ENCODE measurements around the gene RAB43. TPM values are rescaled to one million over a fixed set of nuclear protein-coding genes. Genes with fewer than 3 reads are reported as not detected.

The RAB43 gene
- total RNA-seq, 2 experiments from 2014 or later: 47.5 to 48.1 TPM

GRCh38 chr3:129121016-129121791 lies 400 bp downstream of the RAB43 start:
- Histone ChIP-seq H3K27ac (ENCODE audit: low read depth in 1 of 2, low read length in 2 of 2) (peak overlapping the region; percentile 82 to 90), H3K9me3 (ENCODE audit: control insufficient read depth in 1 of 2, insufficient read depth in 1 of 2, low read length in 2 of 2) (no peaks in the 10 kb centered on the region), H3K4me3 (ENCODE audit: low read length) (peak overlapping the region; percentile 93), H3K4me1 (ENCODE audit: insufficient read depth, low read length) (peaks cover 60% of the 10 kb centered on the region), H3K36me3 (ENCODE audit: insufficient read depth, low read length) (peaks cover 17% of the 10 kb centered on the region), H3K27me3 (ENCODE audit: control insufficient read depth in 1 of 2, insufficient read depth in 2 of 2, low read length in 2 of 2) (no peaks in the 10 kb centered on the region)
- DNase-seq (peak in 9 of 14 experiments; percentile 29 to 71 (median 48)), ATAC-seq (ENCODE audit: poor library complexity) (peak; percentile 9)
- Mint-ChIP-seq H3K27ac (peak overlapping the region; percentile 89), H3K36me3 (ENCODE audit: low read depth) (peaks cover 43% of the 10 kb centered on the region), H3K4me3 (peak overlapping the region; percentile 95), H3K27me3 (no peaks in the 10 kb centered on the region), H3K4me1 (ENCODE audit: low read depth) (peaks cover 45% of the 10 kb centered on the region), H3K9me3 (no peaks in the 10 kb centered on the region)
- intact Hi-C loops (cut with DNase I, micrococcal nuclease): loop anchor here (1.0 to 5.0 kb wide), 3 partner anchors 40 to 126 kb away; partner anchors contain the start of genes COPG1 (in 1 of the 2) and ISY1 (in 1 of the 2)
- POLR2A ChIA-PET: interaction anchor here (0.6 to 10.6 kb wide), 41 partner anchors 8 to 991 kb away, joined by 3 to 120 read pairs (median 6); partner anchors contain the start of genes ACAD9, CFAP92, CNBP and COPG1
- TF ChIP-seq CTCF (IDR thresholded peaks at IDR 0.05): no peak
- CTCF ChIA-PET: interaction anchor here (0.8 to 4.9 kb wide), 9 partner anchors 15 to 151 kb away, joined by 3 to 33 read pairs (median 4); no protein-coding TSS in a partner anchor

GRCh38 chr3:129120254-129121004 lies 1.2 kb downstream of the RAB43 start:
- peaks cover 49% of the 10 kb centered on the region for H3K36me3 Mint-ChIP-seq (ENCODE audit: low read depth)
- intact Hi-C loops (cut with DNase I, micrococcal nuclease): loop anchor here (1.0 to 5.0 kb wide), 5 partner anchors 10 to 127 kb away; partner anchors contain the start of genes COPG1 (in 1 of the 2) and ISY1 (in 1 of the 2)
- peaks cover 17% of the 10 kb centered on the region for H3K36me3 ChIP-seq (ENCODE audit: insufficient read depth, low read length)
- H3K9me3 ChIP-seq (ENCODE audit: control insufficient read depth in 1 of 2, insufficient read depth in 1 of 2, low read length in 2 of 2): no peaks in the 10 kb centered on the region
- peak; percentile 61 for ATAC-seq (ENCODE audit: poor library complexity)
- peak; percentile 78 to 98 (median 87) for DNase-seq
- H3K4me1 ChIP-seq (ENCODE audit: insufficient read depth, low read length): peaks cover 68% of the 10 kb centered on the region
- peak overlapping the region; percentile 95 for H3K4me3 Mint-ChIP-seq
- ChIA-PET CTCF (interaction anchor here (0.5 to 4.9 kb wide), 9 partner anchors 14 to 440 kb away, joined by 3 to 33 read pairs (median 4); no protein-coding TSS in a partner anchor), POLR2A (interaction anchor here (0.6 to 10.6 kb wide), 39 partner anchors 7 to 440 kb away, joined by 3 to 120 read pairs (median 5); partner anchors contain the start of genes ACAD9, CFAP92, CNBP and COPG1)
- H3K4me3 ChIP-seq (ENCODE audit: low read length): peak overlapping the region; percentile 93
- H3K27ac Mint-ChIP-seq: peak overlapping the region; percentile 89
- H3K27me3 Mint-ChIP-seq: no peaks in the 10 kb centered on the region
- H3K27ac ChIP-seq (ENCODE audit: low read depth in 1 of 2, low read length in 2 of 2): peak overlapping the region; percentile 82 to 90
- no peaks in the 10 kb centered on the region for H3K27me3 ChIP-seq (ENCODE audit: control insufficient read depth in 1 of 2, insufficient read depth in 2 of 2, low read length in 2 of 2)
- peak; percentile 36 for TF ChIP-seq CTCF (IDR thresholded peaks at IDR 0.05)
- no peaks in the 10 kb centered on the region for H3K9me3 Mint-ChIP-seq
- peaks cover 51% of the 10 kb centered on the region for H3K4me1 Mint-ChIP-seq (ENCODE audit: low read depth)

Data from CD4-positive, alpha-beta T cell (primary cell).